ENCODE data around the gene STARD9. TPM values are rescaled to one million over a fixed set of nuclear protein-coding genes. Genes with fewer than 3 reads are reported as not detected.

The STARD9 gene
- total and polyA plus RNA-seq, 9 of the 15 experiments (the other 6 are each of a cell fraction or from before 2014, with no cell fraction given) = 0.45 to 6.0 (median 3.6) TPM

DNA sequence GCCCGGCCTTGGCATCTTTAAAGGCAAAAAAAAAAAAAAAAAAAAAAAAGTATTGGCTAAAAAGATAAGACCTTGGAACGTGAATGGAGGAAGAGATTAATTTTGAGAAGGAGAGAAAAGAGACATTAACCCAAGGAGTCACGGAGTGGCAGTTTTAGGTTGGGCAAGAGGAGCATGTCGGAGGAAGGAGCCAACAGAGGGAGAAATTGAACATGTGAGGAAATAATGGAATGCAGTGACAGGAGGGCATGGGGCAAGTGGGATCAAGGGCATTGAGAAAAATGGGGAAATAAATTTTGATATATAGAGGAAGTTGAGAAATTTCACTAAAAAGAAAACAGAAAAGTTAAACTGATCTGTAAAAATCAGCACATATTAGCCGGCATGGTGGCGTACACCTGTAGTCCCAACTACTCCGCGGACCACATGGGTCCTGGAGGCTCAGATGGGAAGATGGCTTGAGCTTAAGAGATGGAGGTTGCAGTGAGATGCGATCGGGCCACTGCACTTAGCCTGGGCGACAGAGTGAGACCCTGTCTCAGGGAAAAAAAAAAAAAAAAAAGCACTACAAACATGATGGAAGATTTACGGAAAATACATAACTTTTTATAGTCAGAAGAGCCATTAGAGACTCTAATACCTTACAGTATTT is 25.5 kb upstream of the STARD9 start (continued):
- TF ChIP-seq ZNF384 (IDR thresholded peaks at IDR 0.05; ENCODE audit: low read depth, low read length) (0 out of 2 replicates have a peak, but pooled peaks have one; percentile 28), CBFA2T3 (IDR thresholded peaks at IDR 0.05) (peak; percentile 20; the same call in 1 of the 2 replicates), MCM5 (IDR thresholded peaks at IDR 0.05; ENCODE audit: low read depth) (no peak), MEF2A (IDR thresholded peaks at IDR 0.05; ENCODE audit: control insufficient read depth, low read depth, low read length) (no peak), SMARCA4 (IDR thresholded peaks at IDR 0.05) (0 out of 2 replicates have a peak, but pooled peaks have one; percentile 29), ZC3H4 (CRISPR knock-in tag; IDR thresholded peaks at IDR 0.05; ENCODE audit: borderline replicate concordance) (no peak), GTF2E2 (tag; IDR thresholded peaks at IDR 0.05) (no peak), LARP7 (IDR thresholded peaks at IDR 0.05) (peak; percentile 53; the same call in 1 of the 2 replicates), ZNF121 (CRISPR knock-in tag; conservative IDR thresholded peaks at IDR 0.05) (peak; percentile 60), ZNF77 (CRISPR knock-in tag; IDR thresholded peaks at IDR 0.05) (no peak), NFIC (IDR thresholded peaks at IDR 0.05) (no peak), SAFB (IDR thresholded peaks at IDR 0.05; ENCODE audit: borderline replicate concordance, low read depth, low read length) (no peak), ZNF830 (CRISPR knock-in tag; IDR thresholded peaks at IDR 0.05) (no peak), NBN (IDR thresholded peaks at IDR 0.05; ENCODE audit: low read depth) (no peak), HLTF (IDR thresholded peaks at IDR 0.05) (peak; percentile 27; the same call in 1 of the 2 replicates), ZNF764 (CRISPR knock-in tag; IDR thresholded peaks at IDR 0.05; ENCODE audit: low read depth) (no peak)
- TF ChIP-seq, protein P1, sequence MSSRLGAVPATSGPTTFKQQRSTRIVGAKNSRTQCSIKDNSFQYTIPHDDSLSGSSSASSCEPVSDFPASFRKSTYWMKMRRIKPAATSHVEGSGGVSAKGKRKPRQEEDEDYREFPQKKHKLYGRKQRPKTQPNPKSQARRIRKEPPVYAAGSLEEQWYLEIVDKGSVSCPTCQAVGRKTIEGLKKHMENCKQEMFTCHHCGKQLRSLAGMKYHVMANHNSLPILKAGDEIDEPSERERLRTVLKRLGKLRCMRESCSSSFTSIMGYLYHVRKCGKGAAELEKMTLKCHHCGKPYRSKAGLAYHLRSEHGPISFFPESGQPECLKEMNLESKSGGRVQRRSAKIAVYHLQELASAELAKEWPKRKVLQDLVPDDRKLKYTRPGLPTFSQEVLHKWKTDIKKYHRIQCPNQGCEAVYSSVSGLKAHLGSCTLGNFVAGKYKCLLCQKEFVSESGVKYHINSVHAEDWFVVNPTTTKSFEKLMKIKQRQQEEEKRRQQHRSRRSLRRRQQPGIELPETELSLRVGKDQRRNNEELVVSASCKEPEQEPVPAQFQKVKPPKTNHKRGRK (tag; IDR thresholded peaks at IDR 0.05) = peak; percentile 57
- TF ChIP-seq, protein P2, sequence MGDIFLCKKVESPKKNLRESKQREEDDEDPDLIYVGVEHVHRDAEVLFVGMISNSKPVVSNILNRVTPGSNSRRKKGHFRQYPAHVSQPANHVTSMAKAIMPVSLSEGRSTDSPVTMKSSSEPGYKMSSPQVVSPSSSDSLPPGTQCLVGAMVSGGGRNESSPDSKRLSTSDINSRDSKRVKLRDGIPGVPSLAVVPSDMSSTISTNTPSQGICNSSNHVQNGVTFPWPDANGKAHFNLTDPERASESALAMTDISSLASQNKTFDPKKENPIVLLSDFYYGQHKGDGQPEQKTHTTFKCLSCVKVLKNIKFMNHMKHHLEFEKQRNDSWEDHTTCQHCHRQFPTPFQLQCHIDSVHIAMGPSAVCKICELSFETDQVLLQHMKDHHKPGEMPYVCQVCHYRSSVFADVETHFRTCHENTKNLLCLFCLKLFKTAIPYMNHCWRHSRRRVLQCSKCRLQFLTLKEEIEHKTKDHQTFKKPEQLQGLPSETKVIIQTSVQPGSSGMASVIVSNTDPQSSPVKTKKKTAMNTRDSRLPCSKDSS (IDR thresholded peaks at IDR 0.05; ENCODE audit: low read depth, partially characterized antibody) = no peak
